ENCODE measurements around the gene RNF144A. TPM values are rescaled to one million over a fixed set of nuclear protein-coding genes. Genes with fewer than 3 reads are reported as not detected.

The RNF144A gene
- total RNA-seq, 1 donor from 2014 or later = 22.2 TPM

GRCh38 chr2:6906165-6906741 is 11.0 kb upstream of the RNF144A start:
- DNase-seq (ENCODE audit: low spot score) = no peak

DNA sequence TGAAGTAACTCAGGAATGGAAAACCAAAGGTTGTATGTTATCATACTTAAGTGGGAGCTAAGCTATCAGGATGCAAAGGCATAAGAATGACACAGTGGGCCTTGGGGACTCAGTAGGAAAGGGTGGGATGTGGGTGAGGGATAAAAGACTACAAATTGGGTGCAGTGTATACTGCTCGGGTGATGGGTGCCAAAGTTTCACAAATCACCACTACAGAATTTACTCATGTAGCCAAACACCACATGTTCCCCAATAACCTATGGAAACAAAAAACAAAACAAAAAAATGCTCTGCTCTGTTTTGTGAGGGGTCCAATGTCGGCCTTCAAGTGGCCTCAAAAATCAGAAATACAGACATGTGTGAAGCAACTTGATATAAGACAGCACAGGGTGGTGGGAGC is 8.9 kb upstream of the RNF144A start:
- no peak for DNase-seq (ENCODE audit: low spot score)

DNA sequence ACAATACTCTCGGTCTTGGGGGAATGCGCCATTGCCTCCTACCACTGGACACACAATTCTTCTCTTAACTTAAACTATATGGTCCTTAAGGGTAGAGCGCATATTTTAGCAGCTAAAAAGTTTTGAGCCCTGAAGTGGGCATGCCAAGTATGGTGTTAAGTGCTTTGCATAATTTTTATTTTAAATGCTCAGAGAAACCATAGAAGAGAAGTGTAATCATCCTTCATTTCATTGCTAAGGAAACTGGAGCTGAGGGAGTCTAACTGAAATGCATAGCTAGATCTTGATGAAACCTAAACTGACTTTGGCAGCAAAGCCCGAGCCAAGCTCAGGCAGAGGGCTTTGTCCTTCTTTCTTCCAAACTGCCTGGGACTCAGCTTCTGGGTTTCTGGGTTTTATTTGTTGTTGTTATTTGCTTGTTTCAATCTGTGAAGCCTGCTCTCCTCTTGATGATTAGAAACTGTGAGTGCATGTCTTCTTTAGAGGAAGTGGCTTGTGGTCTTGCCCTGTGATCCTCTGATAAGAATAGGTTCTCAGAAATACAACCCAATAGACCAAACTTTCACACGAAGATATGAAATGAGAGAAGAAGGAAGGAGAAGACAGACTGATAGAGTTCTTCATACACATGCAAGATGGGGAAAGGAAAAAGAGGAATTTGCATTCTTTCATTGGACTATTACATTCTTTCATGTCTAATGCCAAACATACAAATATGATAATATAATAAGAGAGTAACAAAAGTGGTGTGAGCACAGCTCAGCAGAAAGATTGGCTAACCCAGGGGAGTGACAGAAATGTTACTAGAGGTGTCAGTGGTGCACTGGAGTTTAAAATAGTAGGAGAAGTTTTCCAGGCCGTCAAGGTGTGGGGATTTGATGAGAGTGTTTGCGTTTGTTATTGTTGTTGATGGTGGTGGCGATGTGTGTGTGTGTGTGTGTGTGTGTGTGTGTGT is 7.5 kb upstream of the RNF144A start:
- no peak for DNase-seq (ENCODE audit: low spot score)

- DNase-seq (ENCODE audit: low spot score) = no peak
These were observed 5.5 kb upstream of the RNF144A start for GRCh38 chr2:6911721-6912120.

- DNase-seq (ENCODE audit: low spot score) = no peak
These were observed 3.6 kb upstream of the RNF144A start for GRCh38 chr2:6913415-6914157.

DNA sequence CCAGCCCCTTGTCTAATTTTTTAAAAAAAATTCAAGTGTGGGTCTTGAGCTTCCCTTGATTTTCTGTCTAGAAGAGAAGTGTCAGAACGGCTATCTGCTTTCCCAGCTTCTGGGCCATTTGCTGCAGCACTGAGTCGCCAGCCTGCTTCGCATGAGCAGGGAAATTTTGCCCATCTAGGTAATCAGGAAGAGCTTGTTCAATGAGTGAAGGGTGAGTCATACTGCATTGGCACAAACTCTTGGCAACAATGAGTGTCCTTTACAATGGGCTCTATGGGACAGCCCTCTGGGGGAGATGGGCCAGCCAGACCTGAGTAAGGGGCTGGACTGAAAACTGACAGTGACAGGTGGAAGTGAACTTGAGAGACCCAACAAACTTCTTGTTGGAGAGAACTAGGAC is 2.4 kb upstream of the RNF144A start:
- no peak for DNase-seq (ENCODE audit: low spot score)

GRCh38 chr2:6915399-6915798 is 1.8 kb upstream of the RNF144A start:
- DNase-seq (ENCODE audit: low spot score) = no peak

GRCh38 chr2:6916224-6916623 is 988 bp upstream of the RNF144A start:
- DNase-seq (ENCODE audit: low spot score) = no peak

DNA sequence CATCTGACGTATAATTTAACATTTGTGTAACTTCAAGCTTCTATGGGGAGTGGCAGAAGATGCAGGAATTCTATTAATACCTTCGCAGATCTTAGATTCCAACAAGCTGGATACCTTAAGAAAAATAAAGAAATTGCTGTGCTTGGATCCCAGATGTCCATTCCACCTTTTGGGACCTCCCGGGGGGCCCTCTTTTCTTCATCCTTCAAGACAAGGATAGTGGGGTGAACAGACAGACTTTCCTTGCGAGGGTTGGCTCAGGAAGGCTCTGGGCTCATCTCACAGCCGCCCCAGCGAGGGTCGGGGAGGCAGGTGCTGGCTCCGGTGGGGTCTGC is 509 bp upstream of the RNF144A start:
- DNase-seq (ENCODE audit: low spot score) = no peak

DNA sequence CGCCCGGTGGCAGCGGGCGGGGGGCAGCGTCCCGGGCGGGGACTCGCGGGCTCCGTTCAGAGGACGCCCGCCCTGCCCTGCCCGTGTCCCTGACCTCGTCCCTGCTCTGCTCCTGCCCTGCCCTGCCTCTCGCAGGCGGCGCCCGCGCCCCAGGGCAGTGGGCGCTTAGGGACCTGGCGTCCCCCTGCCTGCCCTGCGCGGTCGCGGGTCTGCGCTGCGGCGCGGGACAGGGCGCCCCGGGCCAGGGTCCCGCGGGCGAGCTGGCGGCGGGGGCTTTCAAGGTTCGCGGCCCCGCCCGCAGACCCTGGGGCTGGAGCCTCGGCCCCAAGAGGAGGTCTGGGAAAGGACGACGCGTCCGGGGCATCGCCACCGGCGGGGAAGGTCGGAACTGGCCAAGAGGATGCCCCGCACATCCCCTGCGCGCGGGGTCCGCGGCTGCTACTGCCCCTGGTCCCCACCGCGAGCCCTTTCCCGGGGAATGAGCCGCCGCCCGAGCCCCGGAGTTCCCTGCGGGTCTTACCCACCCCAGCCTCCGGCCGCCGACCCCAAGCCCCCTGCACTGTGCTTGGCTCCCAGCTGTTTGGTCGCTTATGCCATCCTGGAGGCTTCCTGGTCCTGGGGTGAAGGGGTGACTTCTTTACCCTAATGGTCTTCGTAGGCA is 679 bp downstream of the RNF144A start:
- DNase-seq (ENCODE audit: low spot score) = no peak

DNA sequence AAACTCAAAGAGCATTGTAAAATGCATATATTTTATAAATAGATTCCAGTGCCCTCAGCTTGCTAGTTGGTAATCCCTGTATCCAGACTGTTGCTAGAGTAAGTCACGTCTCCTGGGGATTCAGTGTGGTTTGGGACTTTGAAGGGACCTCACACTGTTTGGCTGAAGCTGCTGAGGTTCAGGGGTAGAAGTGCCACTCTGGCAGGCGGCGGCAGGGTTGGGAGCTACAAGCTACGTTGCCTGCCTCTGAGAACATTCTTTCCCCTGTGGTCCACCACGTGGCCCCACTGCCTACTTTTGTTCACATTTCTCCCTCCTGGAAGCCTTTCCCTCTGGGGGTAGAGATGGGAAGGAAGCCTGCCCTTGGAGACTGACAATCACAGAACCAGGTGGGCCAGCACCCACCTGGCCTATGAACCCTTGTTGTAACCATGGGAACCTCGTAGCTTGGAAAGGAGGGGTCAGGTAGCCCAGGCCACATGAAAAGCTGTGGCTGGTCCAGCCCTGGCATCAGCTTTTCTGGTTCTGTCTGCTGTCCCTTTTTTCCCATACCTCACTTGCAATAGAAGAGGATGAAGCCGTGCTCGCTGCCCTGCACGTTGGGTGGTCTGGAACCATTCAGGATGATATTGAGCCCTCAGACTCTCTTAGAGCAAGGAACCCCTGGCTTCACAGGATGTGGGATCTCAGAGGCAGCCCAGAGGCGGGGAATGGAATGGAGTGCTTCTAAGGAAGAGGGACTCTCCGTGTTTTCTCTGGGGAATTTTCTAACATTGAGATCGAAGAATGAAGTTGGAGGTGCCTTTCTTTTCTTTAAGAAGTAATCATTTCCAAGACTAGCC is 2.9 kb downstream of the RNF144A start:
- no peak for DNase-seq (ENCODE audit: low spot score)

GRCh38 chr2:6920743-6921064 is 3.5 kb downstream of the RNF144A start:
- DNase-seq (ENCODE audit: low spot score) = no peak

GRCh38 chr2:6921321-6921922 is 4.2 kb downstream of the RNF144A start:
- DNase-seq (ENCODE audit: low spot score) = no peak

- DNase-seq (ENCODE audit: low spot score) = no peak
These were observed 5.0 kb downstream of the RNF144A start for GRCh38 chr2:6922201-6922656.

DNA sequence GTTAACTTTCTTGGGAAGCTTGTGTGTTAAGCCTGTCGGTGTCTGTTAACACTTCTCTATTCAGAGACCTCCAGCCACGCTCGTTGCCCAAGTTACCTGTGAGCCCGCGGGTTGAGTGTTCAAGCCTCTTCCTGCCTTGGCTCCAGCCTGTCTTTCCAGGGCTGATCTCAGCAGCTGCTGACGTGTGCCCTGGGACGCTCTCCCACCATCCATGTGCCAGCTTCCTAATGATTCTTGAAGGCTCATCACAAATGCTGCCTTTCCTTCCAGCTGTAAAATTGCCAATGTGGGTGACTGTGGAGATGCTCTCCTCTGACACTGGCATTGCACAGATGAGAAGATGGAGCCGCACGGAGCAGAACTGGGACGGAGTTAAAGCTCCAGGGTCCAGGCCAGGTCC is 6.1 kb downstream of the RNF144A start:
- no peak for DNase-seq (ENCODE audit: low spot score)

GRCh38 chr2:6924101-6924923 is 7.1 kb downstream of the RNF144A start:
- no peak for DNase-seq (ENCODE audit: low spot score)

DNA sequence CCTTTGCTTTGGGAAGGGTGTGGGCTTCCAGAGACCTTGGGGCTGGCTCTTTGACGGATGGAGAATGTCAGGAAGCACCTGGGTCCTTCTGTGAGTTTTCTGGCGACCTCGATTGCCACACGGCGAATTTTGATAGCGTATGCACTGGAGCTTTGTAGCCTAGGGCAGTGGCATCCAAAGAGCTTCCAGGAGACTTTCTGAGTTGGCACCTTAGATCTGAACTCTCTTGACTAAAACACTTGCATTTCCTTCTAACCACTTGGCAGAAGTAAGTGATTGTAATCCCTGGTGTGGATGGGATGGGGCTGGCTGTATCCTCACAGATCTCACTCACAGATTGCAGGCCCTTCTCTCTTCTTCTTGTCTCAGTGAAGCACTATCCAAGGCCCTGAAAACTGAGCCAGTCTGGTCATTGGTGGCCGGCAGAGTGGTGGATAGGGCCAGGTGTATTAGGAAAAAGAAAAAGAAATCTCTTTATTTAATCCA is 7.8 kb downstream of the RNF144A start:
- DNase-seq (ENCODE audit: low spot score) = no peak

GRCh38 chr2:6926071-6926732 is 9.0 kb downstream of the RNF144A start:
- DNase-seq (ENCODE audit: low spot score) = no peak

DNA sequence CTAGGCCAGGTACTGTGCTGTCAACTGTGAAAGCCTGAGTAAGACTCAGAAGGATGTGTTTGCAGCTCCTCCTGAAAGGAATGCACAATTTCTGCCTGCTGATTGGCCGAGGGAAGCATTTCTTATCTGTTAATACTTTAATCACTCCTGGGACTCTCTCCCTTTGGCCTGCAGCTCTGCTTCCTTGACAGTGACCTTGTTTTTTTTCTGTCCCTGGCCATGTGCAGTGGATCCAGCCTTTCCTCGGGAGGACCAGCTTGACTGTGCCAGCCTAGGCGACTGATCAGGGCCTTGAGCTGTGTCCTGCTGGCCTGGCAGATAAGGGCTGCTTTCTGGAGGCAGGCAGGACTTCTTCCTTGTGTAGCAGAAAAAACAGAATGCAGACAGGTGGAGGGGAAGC is 10.0 kb downstream of the RNF144A start:
- DNase-seq (ENCODE audit: low spot score) = no peak
